Upper lobe of left lung (tissue), 6 donors: ENCODE data around the gene CAPN2. TPM values are rescaled to one million over a fixed set of nuclear protein-coding genes. Genes with fewer than 3 reads are reported as not detected.

ENCODE experiments used
- ATAC-seq, 2 donors: fragments of 200-7000 bp; cut with Tn5 transposase; one replicate each; pipeline ENCODE4 v1.9.1; 2022; ENCODE audit warnings: mild to moderate bottlenecking in 2 of 2, moderate library complexity in 2 of 2; ENCODE audit not compliant: low FRiP score in 2 of 2
- DNase-seq, 2 donors: peaks; one replicate each; pipeline ENCODE4 v3.0.0-alpha.2; 2019 to 2020
- H3K27ac ChIP-seq, 4 donors: fragments of 200-600 bp; sonication (generic); one replicate each; pipeline ENCODE4 v1.5.1; 2016 to 2019
- H3K27me3 ChIP-seq, 4 donors: fragments of 200-600 bp; sonication (generic); one replicate each; pipeline ENCODE4 v1.5.1; 2017 to 2019
- H3K36me3 ChIP-seq, 4 donors: fragments of 200-600 bp; sonication (generic); one replicate each; pipeline ENCODE4 v1.5.1; 2016 to 2019
- H3K4me1 ChIP-seq, 4 donors: fragments of 200-600 bp; sonication (generic); one replicate each; pipeline ENCODE4 v1.5.1; 2018 to 2019
- H3K4me3 ChIP-seq, 4 donors: fragments of 200-600 bp; sonication (generic); one replicate each; pipeline ENCODE4 v1.5.1; 2017 to 2019; ENCODE audit warnings: mild to moderate bottlenecking in 2 of 4, moderate library complexity in 1 of 4
- H3K9me3 ChIP-seq, 4 donors: fragments of 200-600 bp; sonication (generic); one replicate each; pipeline ENCODE4 v1.5.1; 2018 to 2019
- CTCF ChIP-seq, 6 experiments: fragments of 450-650 bp in 4 of 6; fragments of 200-600 bp in 2 of 6; sonication (generic) in 2 of 6; IDR thresholded peaks; one replicate each; pipeline ENCODE4 v1.5.1; 2016 to 2019; ENCODE audit warnings: antibody characterized with exemption in 6 of 6
- EP300 ChIP-seq, 4 donors: sonication (generic); formaldehyde crosslinking; IDR thresholded peaks; one replicate each; pipeline ENCODE4 v1.5.1; 2017; ENCODE audit warnings: antibody characterized with exemption in 4 of 4, control low read depth in 2 of 4
- POLR2A ChIP-seq, 4 donors: fragments of 450-650 bp; IDR thresholded peaks; one replicate each; pipeline ENCODE4 v1.5.1; 2016 to 2017; ENCODE audit warnings: antibody characterized with exemption in 4 of 4, mild to moderate bottlenecking in 2 of 4
- POLR2AphosphoS5 ChIP-seq, 2 donors: sonication (generic); formaldehyde crosslinking; IDR thresholded peaks; one replicate each; pipeline ENCODE4 v1.5.1; 2017; ENCODE audit warnings: antibody characterized with exemption in 2 of 2
- WGBS, 2 donors: methylation state at CpG; one replicate each; pipeline ENCODE4 v1.1.5; 2017 to 2018; 5-methylcytosine and 5-hydroxymethylcytosine counted together
- total RNA-seq, 6 donors: library from RNA; depleted of rRNA in 4 of 6; stranded (reverse); fragments of >200 nt in 4 of 6; gene quantifications; one replicate each; pipeline versions ENCODE4 v1.1.0 to v1.2.1, GENCODE V29; 2016 to 2021
- donor health status: DM: no; HTN: no; CAD: no; lungs with moderate emphysema.
- donor health status: DM: no; HTN: yes; CAD: no; lungs with severe emphysema.

CAPN2 gene
- total RNA-seq, 6 donors from 2014 or later: 271 to 1,436 (median 427) TPM

- Histone ChIP-seq H3K36me3 (peaks cover 7 to 36% (median 25%) of the 10 kb centered on the region in 4 donors), H3K27me3 (no peaks in the 10 kb centered on the region), H3K9me3 (no peaks in the 10 kb centered on the region), H3K4me3 (peak overlapping the region in 2 of 4 donors; percentile 94), H3K27ac (peak overlapping the region; percentile 78 to 99 (median 98)), H3K4me1 (peaks cover 50 to 82% (median 68%) of the 10 kb centered on the region in 4 donors)
- TF ChIP-seq EP300 (IDR thresholded peaks at IDR 0.05): no peak
- no peak for TF ChIP-seq POLR2A (IDR thresholded peaks at IDR 0.05)
- no peak for TF ChIP-seq POLR2AphosphoS5 (IDR thresholded peaks at IDR 0.05)
- TF ChIP-seq CTCF (IDR thresholded peaks at IDR 0.05): no peak
- 61 to 62% methylated on average over 6 of the region's 6 CpGs for WGBS, 2 donors
- no peak for ATAC-seq
- no peak for DNase-seq
Measured at GRCh38 chr1:223715604-223716172, 3.3 kb downstream of the CAPN2 start.

DNA sequence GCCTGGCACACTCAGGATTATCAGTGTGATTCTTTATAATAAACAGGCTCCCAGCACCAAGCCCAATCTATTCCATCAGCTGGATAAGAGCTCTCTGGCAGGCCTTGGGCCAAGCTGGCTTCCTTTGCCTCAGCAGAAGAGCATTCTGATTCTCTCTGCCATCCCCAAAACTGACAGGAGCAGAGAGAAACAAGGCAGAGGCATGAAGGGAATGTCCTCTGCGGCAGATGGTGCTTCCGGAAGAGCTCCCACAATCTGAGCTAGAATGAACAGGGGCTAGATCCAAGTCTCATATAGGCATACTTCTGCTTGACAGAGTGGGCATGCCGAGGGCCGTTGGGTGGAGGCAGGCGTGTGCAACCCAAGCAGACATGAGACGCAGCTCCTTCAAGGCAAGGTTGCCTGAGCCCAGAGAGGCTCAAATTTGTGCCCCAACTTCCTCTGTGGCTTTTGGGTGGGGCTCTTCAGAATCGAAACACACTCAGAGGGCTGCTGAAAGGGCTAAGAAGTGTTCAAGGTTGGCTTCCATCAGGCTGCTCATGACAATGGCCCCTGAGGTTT is 4.0 kb downstream of the CAPN2 start:
- Histone ChIP-seq H3K4me1 (peaks cover 55 to 87% (median 73%) of the 10 kb centered on the region in 4 donors), H3K27me3 (no peaks in the 10 kb centered on the region), H3K36me3 (peaks cover 7 to 41% (median 28%) of the 10 kb centered on the region in 4 donors), H3K9me3 (no peaks in the 10 kb centered on the region), H3K27ac (peak overlapping the region; percentile 78 to 99 (median 98)), H3K4me3 (peak overlapping the region in 1 of 4 donors; percentile 94)
- ATAC-seq (no peak), DNase-seq (no peak)
- 24 to 40% methylated on average over 5 to 7 of the region's 7 CpGs for WGBS, 2 donors
- no peak for TF ChIP-seq EP300 (IDR thresholded peaks at IDR 0.05)
- TF ChIP-seq POLR2AphosphoS5 (IDR thresholded peaks at IDR 0.05): no peak
- peak in 1 of 4 donors; percentile 16 for TF ChIP-seq POLR2A (IDR thresholded peaks at IDR 0.05)
- no peak for TF ChIP-seq CTCF (IDR thresholded peaks at IDR 0.05)

GRCh38 chr1:223717123-223717522 is 4.8 kb downstream of the CAPN2 start:
- ATAC-seq: no peak
- 76 to 84% methylated on average over 5 of the region's 5 CpGs for WGBS, 2 donors
- Histone ChIP-seq H3K27me3 (no peaks in the 10 kb centered on the region), H3K4me3 (no peak overlapping the region), H3K9me3 (no peaks in the 10 kb centered on the region), H3K36me3 (peaks cover 7 to 43% (median 31%) of the 10 kb centered on the region in 4 donors), H3K27ac (peak overlapping the region; percentile 78 to 99 (median 98)), H3K4me1 (peaks cover 62 to 86% (median 75%) of the 10 kb centered on the region in 4 donors)
- no peak for TF ChIP-seq POLR2A (IDR thresholded peaks at IDR 0.05)
- TF ChIP-seq CTCF (IDR thresholded peaks at IDR 0.05): no peak
- no peak for TF ChIP-seq EP300 (IDR thresholded peaks at IDR 0.05)
- no peak for TF ChIP-seq POLR2AphosphoS5 (IDR thresholded peaks at IDR 0.05)
- DNase-seq: no peak

DNA sequence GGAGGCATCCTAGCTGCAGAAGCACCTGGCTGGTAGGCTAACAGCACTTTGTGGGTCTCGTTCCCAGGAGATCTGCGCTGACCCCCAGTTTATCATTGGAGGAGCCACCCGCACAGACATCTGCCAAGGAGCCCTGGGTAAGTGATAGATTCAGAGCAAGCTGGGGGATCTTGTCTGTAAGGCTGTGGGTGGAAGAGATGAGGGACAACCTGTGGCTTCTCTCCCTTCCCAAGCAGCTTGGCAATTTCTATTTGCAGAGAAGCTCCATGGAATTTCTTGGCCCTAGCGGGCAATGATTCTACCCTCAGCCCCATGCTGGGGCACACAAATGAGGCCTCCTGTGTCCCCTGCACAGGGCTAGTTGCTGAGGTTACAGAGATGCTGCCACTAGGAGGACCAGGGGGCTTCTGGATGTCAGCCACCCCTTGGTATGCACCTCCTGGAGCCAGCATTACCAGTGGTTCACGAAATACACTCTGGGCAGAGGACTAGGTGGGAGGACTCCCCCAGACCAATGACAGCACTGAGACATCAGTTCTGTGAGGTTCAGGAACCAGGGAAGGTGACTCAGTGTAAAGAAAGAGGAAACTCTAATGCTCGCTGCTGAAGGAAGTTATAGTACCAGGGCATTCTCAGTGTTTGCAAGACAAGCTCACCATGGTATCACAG is 5.5 kb downstream of the CAPN2 start:
- no peak for TF ChIP-seq CTCF (IDR thresholded peaks at IDR 0.05)
- no peak for TF ChIP-seq POLR2A (IDR thresholded peaks at IDR 0.05)
- TF ChIP-seq EP300 (IDR thresholded peaks at IDR 0.05): no peak
- no peak for TF ChIP-seq POLR2AphosphoS5 (IDR thresholded peaks at IDR 0.05)
- Histone ChIP-seq H3K27me3 (no peaks in the 10 kb centered on the region), H3K36me3 (peaks cover 7 to 49% (median 31%) of the 10 kb centered on the region in 4 donors), H3K9me3 (no peaks in the 10 kb centered on the region), H3K4me3 (no peak overlapping the region), H3K4me1 (peaks cover 69 to 92% (median 79%) of the 10 kb centered on the region in 4 donors), H3K27ac (peak overlapping the region; percentile 78 to 99 (median 98))
- ATAC-seq: no peak
- 80 to 85% methylated on average over 3 to 6 of the region's 6 CpGs for WGBS, 2 donors
- no peak for DNase-seq
